22Rv1 (cell line): ENCODE results near the gene NAPA.

ENCODE experiments used
- CTCF ChIP-seq: fragments of 450-650 bp; IDR thresholded peaks from 2 replicates; pipeline ENCODE4 v1.5.1; 2017; ENCODE audit warnings: mild to moderate bottlenecking
- ZFX ChIP-seq: fragments of 450-650 bp; IDR thresholded peaks from 2 replicates; pipeline ENCODE4 v1.6.1; 2017; ENCODE audit warnings: antibody characterized with exemption, borderline replicate concordance

- TF ChIP-seq CTCF (no peak), ZFX (no peak)
Measured at GRCh38 chr19:47506459-47506858, 8.4 kb downstream of the NAPA start.
